Psoas muscle (tissue), 8 donors: ENCODE measurements around the gene FARP1. TPM values are rescaled to one million over a fixed set of nuclear protein-coding genes. Genes with fewer than 3 reads are reported as not detected.

Source experiments
- ATAC-seq, 4 donors: fragments of 200-7000 bp; cut with Tn5 transposase; one replicate each; pipeline ENCODE4 v1.9.1; 2020; ENCODE audit warnings: moderate library complexity in 3 of 4, mild to moderate bottlenecking in 2 of 4
- DNase-seq, 2 donors: peaks; one replicate each; pipeline ENCODE4 v3.0.0-alpha.2; 2020
- H3K27ac ChIP-seq: fragments of 200-600 bp; one replicate; pipeline ENCODE4 v1.8.0; 2022
- H3K27me3 ChIP-seq, 3 donors: fragments of 200-600 bp in 1 of 3; one replicate each; pipeline versions ENCODE4 v1.6.1 to v1.8.0; 2013 to 2022; ENCODE audit warnings: low read length in 2 of 3, mild to moderate bottlenecking in 2 of 3, moderate library complexity in 1 of 3; ENCODE audit not compliant: insufficient read depth in 3 of 3
- H3K36me3 ChIP-seq, 2 donors: fragments of 200-600 bp in 1 of 2; one replicate each; pipeline versions ENCODE4 v1.6.1 to v1.8.0; 2013 to 2022; ENCODE audit warnings: low read depth in 1 of 2, mild to moderate bottlenecking in 1 of 2, moderate library complexity in 1 of 2; ENCODE audit not compliant: insufficient read depth in 1 of 2
- H3K4me1 ChIP-seq: fragments of 200-600 bp; one replicate; pipeline ENCODE4 v1.8.0; 2022
- H3K4me3 ChIP-seq: fragments of 200-600 bp; one replicate; pipeline ENCODE4 v1.8.0; 2022; ENCODE audit warnings: mild to moderate bottlenecking
- H3K9me3 ChIP-seq: fragments of 200-600 bp; one replicate; pipeline ENCODE4 v1.8.0; 2022
- WGBS, 3 donors: extraction: QIAGEN DNeasy Blood & Tissue Kit; methylation state at CpG; one replicate each; pipeline versions ENCODE4 v1.1.6 to v1.1.7; 2013; 5-methylcytosine and 5-hydroxymethylcytosine counted together
- intact Hi-C, 2 donors: fragments of 100-400 bp; cut with DNase I; formaldehyde crosslinking; loops; one replicate each; pipeline versions ENCODE4 v1.11.0 to v1.14.2; 2022
- polyA plus RNA-seq, 3 donors: library from polyadenylated mRNA; stranded (reverse); fragments of 200-250 nt; gene quantifications; one replicate each; pipeline ENCODE4 v1.2.3, GENCODE V29; 2013
- total RNA-seq, 4 donors: library from RNA; stranded (reverse); fragmentation: NEBNext Ultra II Directional in 2 of 4; extraction: Animal tissue kit (Norgen Biotek cat#: 25700) in 2 of 4; gene quantifications; one replicate each; pipeline versions ENCODE4 v1.2.1 to v1.2.4, GENCODE V29; 2021 to 2023
- TF ChIP-seq, protein P1 (sequence below): fragments of 200-600 bp; IDR thresholded peaks from one replicate; pipeline ENCODE4 v1.8.0; 2022; ENCODE audit warnings: antibody characterized with exemption
- donor health status: healthy with polysubstance abuse.
- donor health status: DM: no; HTN: no; CAD: no; lungs with moderate emphysema.
- donor health status: Bipolar disorder and iron deficiency.
- donor health status: healthy.
- donor health status: DM: yes; HTN: yes; CAD: no.
- donor health status: DM: no; HTN: no; CAD: no.
- donor health status: DM: no; HTN: no; CAD: no.
- donor health status: DM: yes; HTN: yes; CAD: no.

FARP1 gene
- total and polyA plus RNA-seq, 7 donors: 5.7 to 19.4 (median 9.2) TPM

DNA sequence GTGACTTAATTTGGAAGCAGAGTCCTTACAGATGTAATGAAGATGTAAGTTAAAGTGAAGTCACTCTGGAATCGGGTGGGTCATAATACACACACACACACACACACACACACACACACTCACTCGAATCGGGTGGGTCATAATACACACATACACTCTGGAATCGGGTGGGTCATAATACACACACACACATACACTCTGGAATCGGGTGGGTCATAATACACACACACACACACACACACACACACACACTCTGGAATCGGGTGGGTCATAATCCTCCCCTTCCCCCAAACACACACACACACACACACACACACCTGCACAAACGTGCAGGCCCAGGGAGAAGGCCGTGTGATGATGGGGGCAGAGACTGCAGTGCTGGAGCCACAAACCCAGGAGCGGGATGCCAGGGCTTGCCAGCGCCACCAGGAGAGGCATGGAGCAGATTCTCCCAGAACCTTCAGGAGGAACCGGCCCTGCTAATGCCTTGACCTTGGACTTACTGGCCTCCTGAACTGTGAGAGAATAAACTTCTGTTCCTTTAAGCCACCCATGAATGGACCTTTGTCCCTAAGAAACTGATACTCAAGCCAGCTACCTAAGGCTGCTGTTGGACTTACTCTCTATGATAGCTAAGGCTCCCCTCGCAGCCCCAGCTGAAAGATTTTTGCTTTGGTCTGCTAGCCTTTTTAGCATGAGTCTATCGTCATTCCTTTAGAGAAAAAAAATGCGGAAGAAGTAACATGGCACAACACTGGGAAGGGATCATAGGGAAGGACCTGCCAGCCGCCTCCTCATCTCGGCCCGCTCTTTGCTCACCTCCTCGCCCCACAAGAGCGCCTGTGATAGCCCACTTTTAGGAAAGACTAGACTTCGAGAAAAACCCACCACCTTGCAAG is 170.4 kb downstream of the FARP1 start:
- H3K4me3 ChIP-seq: no peak overlapping the region
- 85 to 89% (median 86%) methylated on average over 20 of the region's 20 CpGs for WGBS, 3 donors
- no peaks in the 10 kb centered on the region for H3K9me3 ChIP-seq
- intact Hi-C loops: no loop called here
- ATAC-seq (no peak), DNase-seq (no peak)
- H3K27ac ChIP-seq: no peak overlapping the region
- TF ChIP-seq, protein P1, sequence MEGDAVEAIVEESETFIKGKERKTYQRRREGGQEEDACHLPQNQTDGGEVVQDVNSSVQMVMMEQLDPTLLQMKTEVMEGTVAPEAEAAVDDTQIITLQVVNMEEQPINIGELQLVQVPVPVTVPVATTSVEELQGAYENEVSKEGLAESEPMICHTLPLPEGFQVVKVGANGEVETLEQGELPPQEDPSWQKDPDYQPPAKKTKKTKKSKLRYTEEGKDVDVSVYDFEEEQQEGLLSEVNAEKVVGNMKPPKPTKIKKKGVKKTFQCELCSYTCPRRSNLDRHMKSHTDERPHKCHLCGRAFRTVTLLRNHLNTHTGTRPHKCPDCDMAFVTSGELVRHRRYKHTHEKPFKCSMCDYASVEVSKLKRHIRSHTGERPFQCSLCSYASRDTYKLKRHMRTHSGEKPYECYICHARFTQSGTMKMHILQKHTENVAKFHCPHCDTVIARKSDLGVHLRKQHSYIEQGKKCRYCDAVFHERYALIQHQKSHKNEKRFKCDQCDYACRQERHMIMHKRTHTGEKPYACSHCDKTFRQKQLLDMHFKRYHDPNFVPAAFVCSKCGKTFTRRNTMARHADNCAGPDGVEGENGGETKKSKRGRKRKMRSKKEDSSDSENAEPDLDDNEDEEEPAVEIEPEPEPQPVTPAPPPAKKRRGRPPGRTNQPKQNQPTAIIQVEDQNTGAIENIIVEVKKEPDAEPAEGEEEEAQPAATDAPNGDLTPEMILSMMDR: no peak
- no peaks in the 10 kb centered on the region for H3K4me1 ChIP-seq
- H3K36me3 ChIP-seq: no peaks in the 10 kb centered on the region
- no peaks in the 10 kb centered on the region for H3K27me3 ChIP-seq

DNA sequence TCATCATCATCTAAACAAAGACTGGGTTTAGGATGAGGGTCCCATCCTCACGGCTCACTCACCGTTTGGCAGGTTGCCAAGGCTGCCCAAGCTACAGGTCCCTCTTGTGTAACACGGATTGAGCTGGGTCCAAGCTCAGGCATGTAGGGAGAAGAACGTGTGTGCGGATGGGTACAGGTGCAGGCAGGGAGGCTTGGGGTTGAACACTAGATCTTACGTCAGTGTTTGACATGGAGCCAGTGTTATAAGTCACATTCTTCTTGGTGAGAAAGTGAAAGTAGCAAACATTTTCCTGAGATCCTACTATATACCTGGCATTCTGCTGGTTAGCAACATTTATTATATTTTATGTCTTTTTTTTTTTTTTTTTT is 171.0 kb downstream of the FARP1 start:
- ATAC-seq: no peak
- no peaks in the 10 kb centered on the region for H3K9me3 ChIP-seq
- H3K36me3 ChIP-seq: no peaks in the 10 kb centered on the region
- intact Hi-C loops: no loop called here
- no peaks in the 10 kb centered on the region for H3K4me1 ChIP-seq
- TF ChIP-seq, protein P1: no peak
- H3K4me3 ChIP-seq: no peak overlapping the region
- no peaks in the 10 kb centered on the region for H3K27me3 ChIP-seq
- WGBS, 3 donors: 86 to 87% (median 86%) methylated on average over 6 of the region's 6 CpGs
- H3K27ac ChIP-seq: no peak overlapping the region
- DNase-seq: no peak

DNA sequence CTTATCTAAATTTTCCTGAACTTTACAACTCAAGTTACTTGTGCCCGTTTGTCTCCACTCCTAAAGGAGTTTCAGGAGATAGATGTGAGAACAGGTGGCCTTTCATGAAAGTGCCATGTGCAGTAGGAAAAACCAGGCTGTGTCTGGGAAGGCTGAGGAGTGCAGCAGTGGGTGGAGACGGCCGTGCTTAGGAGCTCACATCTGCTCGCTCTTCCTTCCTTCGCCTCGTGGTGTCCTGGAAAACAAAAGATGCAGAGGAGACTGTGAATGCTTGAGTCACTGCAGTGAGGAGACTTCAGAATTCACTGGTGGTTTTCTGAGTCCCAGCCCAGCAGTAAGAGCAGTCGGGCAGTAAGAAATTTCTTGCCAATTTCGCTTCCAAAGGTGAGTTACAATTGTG is 172.6 kb downstream of the FARP1 start:
- WGBS, 3 donors: 43 to 53% (median 50%) methylated on average over 8 of the region's 8 CpGs
- TF ChIP-seq, protein P1: no peak
- H3K27me3 ChIP-seq: no peaks in the 10 kb centered on the region
- DNase-seq (no peak), ATAC-seq (no peak)
- no peak overlapping the region for H3K4me3 ChIP-seq
- H3K9me3 ChIP-seq: no peaks in the 10 kb centered on the region
- no peaks in the 10 kb centered on the region for H3K36me3 ChIP-seq
- H3K27ac ChIP-seq: no peak overlapping the region
- no peaks in the 10 kb centered on the region for H3K4me1 ChIP-seq
- intact Hi-C loops: no loop called here

DNA sequence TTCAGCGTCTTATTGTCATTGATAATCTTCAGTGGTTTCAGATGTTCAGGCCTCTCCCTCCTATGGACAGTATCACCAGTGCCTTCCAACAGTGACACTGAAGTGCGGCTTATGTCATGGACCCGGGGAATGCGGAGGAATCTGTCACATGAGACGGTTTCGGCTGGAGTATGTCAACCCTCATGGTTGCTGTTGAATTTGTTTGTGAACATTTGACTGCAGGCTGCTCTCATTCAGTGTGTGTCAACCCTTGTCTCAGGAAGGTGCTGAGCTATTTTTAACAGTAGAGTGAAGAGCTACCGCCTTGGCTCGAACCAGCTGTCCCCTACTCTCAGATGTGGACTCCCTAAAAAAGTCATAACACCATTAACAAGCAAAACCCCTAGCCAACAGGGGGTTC is 173.0 kb downstream of the FARP1 start:
- H3K4me1 ChIP-seq: no peaks in the 10 kb centered on the region
- no peaks in the 10 kb centered on the region for H3K9me3 ChIP-seq
- TF ChIP-seq, protein P1: no peak
- WGBS, 3 donors: 50 to 53% (median 52%) methylated on average over 8 of the region's 8 CpGs
- no peaks in the 10 kb centered on the region for H3K27me3 ChIP-seq
- ATAC-seq (peak in 1 of 4 donors; percentile 37), DNase-seq (no peak)
- no peaks in the 10 kb centered on the region for H3K36me3 ChIP-seq
- H3K4me3 ChIP-seq: no peak overlapping the region
- intact Hi-C loops: no loop called here
- H3K27ac ChIP-seq: no peak overlapping the region
